ENCODE results near the gene DISP3.

DNA sequence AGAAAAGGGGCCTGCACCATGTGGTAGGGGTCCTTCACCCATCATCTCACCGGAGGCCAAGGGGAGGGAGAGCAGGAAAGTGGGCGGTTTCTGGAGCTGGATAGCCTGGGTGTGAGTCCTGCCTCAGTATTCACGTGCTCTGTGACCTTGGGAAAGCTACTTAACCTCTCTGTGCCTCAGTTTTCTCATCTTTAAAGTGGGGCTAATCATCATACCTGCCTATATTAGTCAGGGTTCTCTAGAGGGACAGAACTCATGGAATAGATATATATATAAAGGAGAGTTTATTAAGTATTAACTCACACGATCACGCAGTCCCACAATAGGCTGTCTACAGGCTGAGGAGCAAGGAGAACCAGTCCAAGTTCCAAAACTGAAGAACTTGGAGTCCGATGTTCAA is 96.6 kb downstream of the DISP3 start:
- TF ChIP-seq, protein P1, sequence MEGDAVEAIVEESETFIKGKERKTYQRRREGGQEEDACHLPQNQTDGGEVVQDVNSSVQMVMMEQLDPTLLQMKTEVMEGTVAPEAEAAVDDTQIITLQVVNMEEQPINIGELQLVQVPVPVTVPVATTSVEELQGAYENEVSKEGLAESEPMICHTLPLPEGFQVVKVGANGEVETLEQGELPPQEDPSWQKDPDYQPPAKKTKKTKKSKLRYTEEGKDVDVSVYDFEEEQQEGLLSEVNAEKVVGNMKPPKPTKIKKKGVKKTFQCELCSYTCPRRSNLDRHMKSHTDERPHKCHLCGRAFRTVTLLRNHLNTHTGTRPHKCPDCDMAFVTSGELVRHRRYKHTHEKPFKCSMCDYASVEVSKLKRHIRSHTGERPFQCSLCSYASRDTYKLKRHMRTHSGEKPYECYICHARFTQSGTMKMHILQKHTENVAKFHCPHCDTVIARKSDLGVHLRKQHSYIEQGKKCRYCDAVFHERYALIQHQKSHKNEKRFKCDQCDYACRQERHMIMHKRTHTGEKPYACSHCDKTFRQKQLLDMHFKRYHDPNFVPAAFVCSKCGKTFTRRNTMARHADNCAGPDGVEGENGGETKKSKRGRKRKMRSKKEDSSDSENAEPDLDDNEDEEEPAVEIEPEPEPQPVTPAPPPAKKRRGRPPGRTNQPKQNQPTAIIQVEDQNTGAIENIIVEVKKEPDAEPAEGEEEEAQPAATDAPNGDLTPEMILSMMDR (IDR thresholded peaks at IDR 0.05) = no peak
- TF ChIP-seq POLR2A (IDR thresholded peaks at IDR 0.05) = no peak

All from thyroid gland (tissue), 4 donors.